Measurements from ENCODE around the gene SH3PXD2B.

Gene SH3PXD2B

DNA sequence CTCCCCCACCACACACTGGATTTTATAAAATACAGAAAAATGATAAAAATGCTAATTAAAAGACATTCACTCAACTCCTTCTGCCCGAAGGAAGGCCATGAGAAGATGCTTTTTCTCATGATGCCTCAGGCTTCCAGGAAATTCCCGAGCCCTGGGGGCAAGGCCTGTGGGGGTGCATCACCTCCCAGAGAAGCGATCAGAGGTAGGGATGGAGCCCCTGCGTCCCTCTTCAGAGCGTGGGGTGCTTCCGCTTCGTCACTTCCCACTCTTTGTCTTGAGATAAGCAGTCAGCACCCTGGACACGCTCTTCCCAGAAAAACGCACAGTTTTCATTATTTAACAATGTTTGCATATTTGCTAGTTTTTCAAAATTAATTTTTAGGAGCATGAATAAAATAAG, 33.3 kb upstream of the SH3PXD2B start:
- Histone ChIP-seq H3K36me3 (ENCODE audit: control insufficient read depth in 1 of 2, insufficient read depth in 2 of 2, low read length in 2 of 2) (no peaks in the 10 kb centered on the region), H2AFZ (ENCODE audit: insufficient read depth, low read length, poor library complexity) (no peak overlapping the region), H3K18ac (ENCODE audit: low read length) (no peak overlapping the region), H2BK120ac (ENCODE audit: insufficient read depth, low read length, poor library complexity) (no peak overlapping the region), H2AK5ac (ENCODE audit: low read length) (no peak overlapping the region), H2BK12ac (ENCODE audit: low read length) (no peak overlapping the region), H3K14ac (ENCODE audit: low read length) (no peak overlapping the region), H3K9me3 (ENCODE audit: insufficient read depth, low read depth, low read length) (peaks cover 7% of the 10 kb centered on the region), H3K4me3 (ENCODE audit: low read depth, low read length) (no peak overlapping the region), H3K79me2 (ENCODE audit: control insufficient read depth, insufficient read depth, low read length, poor library complexity) (no peaks in the 10 kb centered on the region), H3K4me2 (ENCODE audit: low read length) (no peak overlapping the region), H4K12ac (ENCODE audit: low read depth, low read length) (no peak overlapping the region), H2BK5ac (ENCODE audit: low read depth, low read length, poor library complexity) (no peak overlapping the region), H3K27ac (ENCODE audit: low read depth, low read length) (no peak overlapping the region), H3K79me1 (ENCODE audit: low read length) (no peaks in the 10 kb centered on the region), H4K91ac (ENCODE audit: low read depth, low read length) (no peak overlapping the region), H3K4ac (ENCODE audit: low read depth, low read length) (no peak overlapping the region), H3K9ac (ENCODE audit: low read length) (no peak overlapping the region), H4K8ac (ENCODE audit: low read depth, low read length) (no peak overlapping the region), H3K27me3 (ENCODE audit: insufficient read depth, low read length) (no peaks in the 10 kb centered on the region), H3K23ac (ENCODE audit: low read length) (no peak overlapping the region), H3K4me1 (ENCODE audit: control insufficient read depth in 1 of 2, insufficient read depth in 2 of 2, low read length in 2 of 2) (no peaks in the 10 kb centered on the region)
- WGBS (ENCODE audit: extremely low coverage, insufficient coverage, insufficient read length), result no CpG with 5 or more reads among the region's 9 CpGs
- DNase-seq, result no peak

DNA sequence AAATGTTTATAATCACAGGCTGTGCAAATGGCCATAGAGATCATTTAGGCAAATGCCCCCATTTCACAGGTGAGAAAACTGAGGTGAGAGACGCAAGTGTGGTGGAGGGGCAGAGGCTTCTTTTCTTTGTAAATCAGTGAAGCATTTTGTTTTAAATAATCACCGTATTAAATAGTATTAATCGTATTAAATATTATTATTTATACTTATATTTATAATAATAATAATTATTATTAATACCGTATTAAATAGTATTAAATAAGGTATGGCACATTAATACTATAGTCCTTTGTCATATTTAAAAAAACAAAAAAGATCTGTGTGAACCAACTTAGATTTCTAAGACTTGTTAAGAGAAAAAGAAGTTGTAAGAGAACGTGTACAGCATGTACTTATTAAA, 32.6 kb upstream of the SH3PXD2B start:
- no peaks in the 10 kb centered on the region for H3K27me3 ChIP-seq (ENCODE audit: insufficient read depth, low read length)
- no peaks in the 10 kb centered on the region for H3K4me1 ChIP-seq (ENCODE audit: control insufficient read depth in 1 of 2, insufficient read depth in 2 of 2, low read length in 2 of 2)
- no peak overlapping the region for H2BK120ac ChIP-seq (ENCODE audit: insufficient read depth, low read length, poor library complexity)
- H3K79me1 ChIP-seq (ENCODE audit: low read length), result no peaks in the 10 kb centered on the region
- H2BK12ac ChIP-seq (ENCODE audit: low read length), result no peak overlapping the region
- H4K8ac ChIP-seq (ENCODE audit: low read depth, low read length), result no peak overlapping the region
- no peak overlapping the region for H3K14ac ChIP-seq (ENCODE audit: low read length)
- H2AFZ ChIP-seq (ENCODE audit: insufficient read depth, low read length, poor library complexity), result no peak overlapping the region
- H3K9ac ChIP-seq (ENCODE audit: low read length), result no peak overlapping the region
- no peak overlapping the region for H4K91ac ChIP-seq (ENCODE audit: low read depth, low read length)
- H3K4ac ChIP-seq (ENCODE audit: low read depth, low read length), result no peak overlapping the region
- H2AK5ac ChIP-seq (ENCODE audit: low read length), result no peak overlapping the region
- DNase-seq, result no peak
- H3K23ac ChIP-seq (ENCODE audit: low read length), result no peak overlapping the region
- no peak overlapping the region for H3K18ac ChIP-seq (ENCODE audit: low read length)
- H3K36me3 ChIP-seq (ENCODE audit: control insufficient read depth in 1 of 2, insufficient read depth in 2 of 2, low read length in 2 of 2), result no peaks in the 10 kb centered on the region
- no peak overlapping the region for H4K12ac ChIP-seq (ENCODE audit: low read depth, low read length)
- no peaks in the 10 kb centered on the region for H3K79me2 ChIP-seq (ENCODE audit: control insufficient read depth, insufficient read depth, low read length, poor library complexity)
- H3K9me3 ChIP-seq (ENCODE audit: insufficient read depth, low read depth, low read length), result peaks cover 7% of the 10 kb centered on the region
- H3K4me2 ChIP-seq (ENCODE audit: low read length), result no peak overlapping the region
- H3K4me3 ChIP-seq (ENCODE audit: low read depth, low read length), result no peak overlapping the region
- WGBS (ENCODE audit: extremely low coverage, insufficient coverage, insufficient read length), result no CpG with 5 or more reads among the region's 5 CpGs
- H2BK5ac ChIP-seq (ENCODE audit: low read depth, low read length, poor library complexity), result no peak overlapping the region
- no peak overlapping the region for H3K27ac ChIP-seq (ENCODE audit: low read depth, low read length)

DNA sequence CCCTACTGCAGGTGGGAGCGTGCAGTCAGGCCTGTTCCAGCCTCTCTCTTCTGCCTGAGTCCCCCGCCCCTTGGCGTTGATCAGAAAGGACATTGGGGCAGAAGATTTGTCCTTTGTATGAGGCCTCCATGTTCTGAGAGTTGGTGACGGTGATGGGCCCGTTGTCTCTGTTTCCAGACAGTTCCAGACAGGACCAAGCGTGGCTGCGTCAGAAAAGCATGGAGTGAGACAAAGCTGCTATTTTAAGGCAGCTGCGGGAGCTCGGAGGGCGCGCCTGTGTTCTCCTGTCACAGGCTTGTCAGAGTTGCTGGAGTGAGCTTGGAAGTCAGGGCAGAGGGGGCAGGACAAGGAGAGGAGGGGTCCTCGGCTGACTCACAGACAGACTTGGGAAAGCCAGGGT, 32.1 kb upstream of the SH3PXD2B start:
- H4K8ac ChIP-seq (ENCODE audit: low read depth, low read length), result no peak overlapping the region
- H3K4me2 ChIP-seq (ENCODE audit: low read length), result no peak overlapping the region
- no peak overlapping the region for H2BK120ac ChIP-seq (ENCODE audit: insufficient read depth, low read length, poor library complexity)
- H3K79me1 ChIP-seq (ENCODE audit: low read length), result no peaks in the 10 kb centered on the region
- H3K18ac ChIP-seq (ENCODE audit: low read length), result no peak overlapping the region
- no peak overlapping the region for H4K91ac ChIP-seq (ENCODE audit: low read depth, low read length)
- no peak overlapping the region for H4K12ac ChIP-seq (ENCODE audit: low read depth, low read length)
- H3K14ac ChIP-seq (ENCODE audit: low read length), result no peak overlapping the region
- H3K27me3 ChIP-seq (ENCODE audit: insufficient read depth, low read length), result no peaks in the 10 kb centered on the region
- no peak overlapping the region for H2BK12ac ChIP-seq (ENCODE audit: low read length)
- H2BK5ac ChIP-seq (ENCODE audit: low read depth, low read length, poor library complexity), result no peak overlapping the region
- H3K4me3 ChIP-seq (ENCODE audit: low read depth, low read length), result no peak overlapping the region
- H2AFZ ChIP-seq (ENCODE audit: insufficient read depth, low read length, poor library complexity), result no peak overlapping the region
- no CpG with 5 or more reads among the region's 12 CpGs for WGBS (ENCODE audit: extremely low coverage, insufficient coverage, insufficient read length)
- H3K4me1 ChIP-seq (ENCODE audit: control insufficient read depth in 1 of 2, insufficient read depth in 2 of 2, low read length in 2 of 2), result no peaks in the 10 kb centered on the region
- H3K4ac ChIP-seq (ENCODE audit: low read depth, low read length), result no peak overlapping the region
- no peak overlapping the region for H3K9ac ChIP-seq (ENCODE audit: low read length)
- no peak overlapping the region for H2AK5ac ChIP-seq (ENCODE audit: low read length)
- no peak overlapping the region for H3K23ac ChIP-seq (ENCODE audit: low read length)
- no peak overlapping the region for H3K27ac ChIP-seq (ENCODE audit: low read depth, low read length)
- DNase-seq, result no peak
- peaks cover 7% of the 10 kb centered on the region for H3K9me3 ChIP-seq (ENCODE audit: insufficient read depth, low read depth, low read length)
- no peaks in the 10 kb centered on the region for H3K79me2 ChIP-seq (ENCODE audit: control insufficient read depth, insufficient read depth, low read length, poor library complexity)
- H3K36me3 ChIP-seq (ENCODE audit: control insufficient read depth in 1 of 2, insufficient read depth in 2 of 2, low read length in 2 of 2), result no peaks in the 10 kb centered on the region

DNA sequence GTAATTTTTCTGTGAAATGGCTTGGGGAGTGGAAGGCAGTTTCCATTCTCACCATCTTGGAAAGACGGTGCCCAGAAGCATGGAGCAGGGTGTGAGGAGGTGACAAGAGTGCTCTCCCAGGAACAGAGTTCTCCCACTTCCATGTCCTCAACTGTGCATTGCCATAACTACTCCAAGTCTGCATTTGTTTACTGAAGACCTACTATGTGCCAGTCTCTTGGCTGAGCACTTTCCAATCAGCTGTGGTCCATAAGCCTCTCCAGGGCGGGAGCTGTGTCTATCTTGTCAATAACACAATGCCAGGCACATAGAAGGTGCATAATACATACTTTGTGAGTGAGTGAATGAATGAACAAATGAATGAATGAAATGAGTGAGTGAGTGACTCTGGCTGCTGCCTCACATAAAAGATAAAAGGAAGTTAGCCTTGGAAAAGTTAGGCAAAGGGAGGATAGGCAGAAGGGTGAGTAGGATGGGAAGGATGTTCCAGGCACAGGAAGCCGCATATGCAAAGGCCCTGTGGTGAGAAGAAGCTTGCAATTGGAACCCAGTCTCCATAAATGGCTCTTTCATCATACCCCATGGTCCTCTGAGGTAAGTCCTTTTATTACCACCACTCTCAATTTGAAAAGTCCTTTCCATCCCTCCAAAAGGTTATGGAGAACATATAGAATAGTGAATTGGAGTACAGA, 31.3 kb upstream of the SH3PXD2B start:
- WGBS (ENCODE audit: extremely low coverage, insufficient coverage, insufficient read length), result no CpG with 5 or more reads among the region's 3 CpGs
- Histone ChIP-seq H3K79me1 (ENCODE audit: low read length) (no peaks in the 10 kb centered on the region), H3K4me2 (ENCODE audit: low read length) (no peak overlapping the region), H2BK120ac (ENCODE audit: insufficient read depth, low read length, poor library complexity) (no peak overlapping the region), H4K12ac (ENCODE audit: low read depth, low read length) (no peak overlapping the region), H3K27me3 (ENCODE audit: insufficient read depth, low read length) (no peaks in the 10 kb centered on the region), H4K8ac (ENCODE audit: low read depth, low read length) (no peak overlapping the region), H3K23ac (ENCODE audit: low read length) (no peak overlapping the region), H2BK5ac (ENCODE audit: low read depth, low read length, poor library complexity) (no peak overlapping the region), H3K14ac (ENCODE audit: low read length) (no peak overlapping the region), H2AFZ (ENCODE audit: insufficient read depth, low read length, poor library complexity) (no peak overlapping the region), H3K9me3 (ENCODE audit: insufficient read depth, low read depth, low read length) (peaks cover 7% of the 10 kb centered on the region), H3K27ac (ENCODE audit: low read depth, low read length) (no peak overlapping the region), H3K4me1 (ENCODE audit: control insufficient read depth in 1 of 2, insufficient read depth in 2 of 2, low read length in 2 of 2) (no peaks in the 10 kb centered on the region), H3K9ac (ENCODE audit: low read length) (no peak overlapping the region), H3K4ac (ENCODE audit: low read depth, low read length) (no peak overlapping the region), H4K91ac (ENCODE audit: low read depth, low read length) (no peak overlapping the region), H2AK5ac (ENCODE audit: low read length) (no peak overlapping the region), H3K36me3 (ENCODE audit: control insufficient read depth in 1 of 2, insufficient read depth in 2 of 2, low read length in 2 of 2) (no peaks in the 10 kb centered on the region), H2BK12ac (ENCODE audit: low read length) (no peak overlapping the region), H3K79me2 (ENCODE audit: control insufficient read depth, insufficient read depth, low read length, poor library complexity) (no peaks in the 10 kb centered on the region), H3K4me3 (ENCODE audit: low read depth, low read length) (no peak overlapping the region), H3K18ac (ENCODE audit: low read length) (no peak overlapping the region)
- DNase-seq, result no peak
